NCI-H2227 (cell line): ENCODE measurements around the gene HAUS6.
"Not testable (repeated sequence)": the region's sequence is repeated elsewhere in the genome, so short reads cannot be mapped to it uniquely, and the experiment has no call there.

Source experiments
- DNase-seq: peaks from one replicate; lab custom pipeline; 2025; ENCODE audit not compliant: unreplicated experiment; lab: John Stamatoyannopoulos, UW

Gene HAUS6

GRCh38 chr9:19102631-19103345 is at the start of gene HAUS6:
HAUS6 (minus strand) TSS chr9:19102904; CDS start chr9:19102651, 253 bp downstream.
- DNase-seq: peak; percentile 95

GRCh38 chr9:19152160-19152498 is 49.4 kb upstream of the HAUS6 start:
- not testable (repeated sequence) for DNase-seq

- DNase-seq: no peak
These were observed 48.9 kb upstream of the HAUS6 start for GRCh38 chr9:19151425-19152159.

- no peak for DNase-seq
These were observed 46.5 kb upstream of the HAUS6 start for GRCh38 chr9:19149230-19149629.

GRCh38 chr9:19148187-19148586 is 45.5 kb upstream of the HAUS6 start:
- DNase-seq: no peak

- DNase-seq: no peak
These were observed 43.8 kb upstream of the HAUS6 start for GRCh38 chr9:19146441-19147024.

GRCh38 chr9:19145881-19146280 is 43.2 kb upstream of the HAUS6 start:
- no peak for DNase-seq

GRCh38 chr9:19140259-19140658 is 37.6 kb upstream of the HAUS6 start:
- no peak for DNase-seq

- DNase-seq: no peak
These were observed 35.4 kb upstream of the HAUS6 start for GRCh38 chr9:19138084-19138483.

GRCh38 chr9:19137282-19137681 is 34.6 kb upstream of the HAUS6 start:
- DNase-seq: no peak

GRCh38 chr9:19136129-19136528 is 33.4 kb upstream of the HAUS6 start:
- DNase-seq: no peak

GRCh38 chr9:19133549-19134345 is 31.0 kb upstream of the HAUS6 start:
- no peak for DNase-seq

- DNase-seq: peak; percentile 14
These were observed 27.7 kb upstream of the HAUS6 start for GRCh38 chr9:19130436-19130835.

- DNase-seq: no peak
These were observed 25.3 kb upstream of the HAUS6 start for GRCh38 chr9:19127871-19128500.

- no peak for DNase-seq
These were observed 21.7 kb upstream of the HAUS6 start for GRCh38 chr9:19124430-19124793.

- no peak for DNase-seq
These were observed 19.9 kb upstream of the HAUS6 start for GRCh38 chr9:19122490-19123042.

- DNase-seq: no peak
These were observed 18.2 kb upstream of the HAUS6 start for GRCh38 chr9:19120877-19121276.

- DNase-seq: no peak
These were observed 17.2 kb upstream of the HAUS6 start for GRCh38 chr9:19119801-19120440.

- DNase-seq: no peak
These were observed 16.5 kb upstream of the HAUS6 start for GRCh38 chr9:19119246-19119645.

- no peak for DNase-seq
These were observed 14.5 kb upstream of the HAUS6 start for GRCh38 chr9:19117039-19117716.
